ENCODE results near the gene RNF208. TPM values are rescaled to one million over a fixed set of nuclear protein-coding genes. Genes with fewer than 3 reads are reported as not detected.

The RNF208 gene
- total and polyA plus RNA-seq, 9 of the 15 experiments (the other 6 are each of a cell fraction or from before 2014, with no cell fraction given) = 0.15 to 6.9 (median 0.50) TPM; not detected in 2

DNA sequence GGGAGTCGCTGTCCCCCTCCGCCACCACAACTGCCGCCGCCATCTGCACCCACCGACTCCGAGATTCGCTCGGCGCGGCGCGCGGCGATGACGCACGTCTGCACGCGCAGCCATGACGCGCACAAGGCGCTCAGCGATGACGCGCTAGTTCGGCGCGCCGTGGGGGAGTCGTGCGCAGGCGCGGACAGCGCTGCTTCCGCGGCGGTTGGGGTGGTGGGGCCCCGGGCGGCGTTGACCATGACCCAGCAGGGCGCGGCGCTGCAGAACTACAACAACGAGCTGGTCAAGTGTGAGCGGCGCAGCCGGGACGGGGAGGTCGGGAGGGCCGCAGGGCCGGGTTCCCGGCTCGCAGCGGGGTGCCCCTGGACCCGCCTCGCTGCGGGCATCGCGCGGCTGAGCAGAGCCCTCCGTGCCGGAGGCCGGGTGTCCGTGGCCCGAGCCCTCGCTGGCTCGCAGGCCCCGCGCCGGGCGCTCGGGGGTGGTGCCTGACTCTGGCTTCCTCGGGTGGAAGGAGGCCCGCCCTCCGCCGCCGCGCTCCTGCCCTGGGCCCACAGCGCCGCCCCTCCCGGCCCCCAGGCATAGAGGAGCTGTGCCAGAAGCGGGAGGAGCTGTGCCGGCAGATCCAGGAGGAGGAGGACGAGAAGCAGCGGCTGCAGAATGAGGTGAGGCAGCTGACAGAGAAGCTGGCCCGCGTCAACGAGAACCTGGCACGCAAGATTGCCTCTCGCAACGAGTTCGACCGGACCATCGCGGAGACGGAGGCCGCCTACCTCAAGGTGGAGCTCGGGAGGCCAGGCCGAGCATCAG, 33.3 kb downstream of the RNF208 start, which contains the start of the genes ANAPC2 and SSNA1 (continued):
- TF ChIP-seq, protein P1, sequence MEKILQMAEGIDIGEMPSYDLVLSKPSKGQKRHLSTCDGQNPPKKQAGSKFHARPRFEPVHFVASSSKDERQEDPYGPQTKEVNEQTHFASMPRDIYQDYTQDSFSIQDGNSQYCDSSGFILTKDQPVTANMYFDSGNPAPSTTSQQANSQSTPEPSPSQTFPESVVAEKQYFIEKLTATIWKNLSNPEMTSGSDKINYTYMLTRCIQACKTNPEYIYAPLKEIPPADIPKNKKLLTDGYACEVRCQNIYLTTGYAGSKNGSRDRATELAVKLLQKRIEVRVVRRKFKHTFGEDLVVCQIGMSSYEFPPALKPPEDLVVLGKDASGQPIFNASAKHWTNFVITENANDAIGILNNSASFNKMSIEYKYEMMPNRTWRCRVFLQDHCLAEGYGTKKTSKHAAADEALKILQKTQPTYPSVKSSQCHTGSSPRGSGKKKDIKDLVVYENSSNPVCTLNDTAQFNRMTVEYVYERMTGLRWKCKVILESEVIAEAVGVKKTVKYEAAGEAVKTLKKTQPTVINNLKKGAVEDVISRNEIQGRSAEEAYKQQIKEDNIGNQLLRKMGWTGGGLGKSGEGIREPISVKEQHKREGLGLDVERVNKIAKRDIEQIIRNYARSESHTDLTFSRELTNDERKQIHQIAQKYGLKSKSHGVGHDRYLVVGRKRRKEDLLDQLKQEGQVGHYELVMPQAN (IDR thresholded peaks at IDR 0.05; ENCODE audit: borderline replicate concordance) = peak; percentile 86
- no peak for TF ChIP-seq ARHGAP35 (IDR thresholded peaks at IDR 0.05; ENCODE audit: partially characterized antibody)
- TF ChIP-seq, protein P2, sequence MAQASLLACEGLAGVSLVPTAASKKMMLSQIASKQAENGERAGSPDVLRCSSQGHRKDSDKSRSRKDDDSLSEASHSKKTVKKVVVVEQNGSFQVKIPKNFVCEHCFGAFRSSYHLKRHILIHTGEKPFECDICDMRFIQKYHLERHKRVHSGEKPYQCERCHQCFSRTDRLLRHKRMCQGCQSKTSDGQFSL (CRISPR knock-in tag; IDR thresholded peaks at IDR 0.05) = peak; percentile 100
- TF ChIP-seq, protein P2 (tag; IDR thresholded peaks at IDR 0.05) = peak in 1 of 2 experiments; percentile 94; a peak in 2 of 4 replicates
- TF ChIP-seq, protein P3, sequence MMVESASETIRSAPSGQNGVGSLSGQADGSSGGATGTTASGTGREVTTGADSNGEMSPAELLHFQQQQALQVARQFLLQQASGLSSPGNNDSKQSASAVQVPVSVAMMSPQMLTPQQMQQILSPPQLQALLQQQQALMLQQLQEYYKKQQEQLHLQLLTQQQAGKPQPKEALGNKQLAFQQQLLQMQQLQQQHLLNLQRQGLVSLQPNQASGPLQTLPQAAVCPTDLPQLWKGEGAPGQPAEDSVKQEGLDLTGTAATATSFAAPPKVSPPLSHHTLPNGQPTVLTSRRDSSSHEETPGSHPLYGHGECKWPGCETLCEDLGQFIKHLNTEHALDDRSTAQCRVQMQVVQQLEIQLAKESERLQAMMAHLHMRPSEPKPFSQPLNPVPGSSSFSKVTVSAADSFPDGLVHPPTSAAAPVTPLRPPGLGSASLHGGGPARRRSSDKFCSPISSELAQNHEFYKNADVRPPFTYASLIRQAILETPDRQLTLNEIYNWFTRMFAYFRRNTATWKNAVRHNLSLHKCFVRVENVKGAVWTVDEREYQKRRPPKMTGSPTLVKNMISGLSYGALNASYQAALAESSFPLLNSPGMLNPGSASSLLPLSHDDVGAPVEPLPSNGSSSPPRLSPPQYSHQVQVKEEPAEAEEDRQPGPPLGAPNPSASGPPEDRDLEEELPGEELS (CRISPR knock-in tag; IDR thresholded peaks at IDR 0.05; ENCODE audit: borderline replicate concordance) = no peak
- peak; percentile 74 for TF ChIP-seq HNRNPLL (IDR thresholded peaks at IDR 0.05; ENCODE audit: low read depth, low read length, poor library complexity, severe bottlenecking)
- TF ChIP-seq IFI16 (CRISPR knock-in tag; IDR thresholded peaks at IDR 0.05) = no peak
- peak; percentile 89 for TF ChIP-seq GABPB1 (CRISPR knock-in tag; IDR thresholded peaks at IDR 0.05)
- peak; percentile 61 for TF ChIP-seq NFIC (IDR thresholded peaks at IDR 0.05)
- TF ChIP-seq NFE2 (IDR thresholded peaks at IDR 0.05; ENCODE audit: low read depth) = peak; percentile 69
- no peak for TF ChIP-seq NFATC3 (IDR thresholded peaks at IDR 0.05)
- TF ChIP-seq TEAD2 (tag; IDR thresholded peaks at IDR 0.05) = no peak
- TF ChIP-seq, protein P4, sequence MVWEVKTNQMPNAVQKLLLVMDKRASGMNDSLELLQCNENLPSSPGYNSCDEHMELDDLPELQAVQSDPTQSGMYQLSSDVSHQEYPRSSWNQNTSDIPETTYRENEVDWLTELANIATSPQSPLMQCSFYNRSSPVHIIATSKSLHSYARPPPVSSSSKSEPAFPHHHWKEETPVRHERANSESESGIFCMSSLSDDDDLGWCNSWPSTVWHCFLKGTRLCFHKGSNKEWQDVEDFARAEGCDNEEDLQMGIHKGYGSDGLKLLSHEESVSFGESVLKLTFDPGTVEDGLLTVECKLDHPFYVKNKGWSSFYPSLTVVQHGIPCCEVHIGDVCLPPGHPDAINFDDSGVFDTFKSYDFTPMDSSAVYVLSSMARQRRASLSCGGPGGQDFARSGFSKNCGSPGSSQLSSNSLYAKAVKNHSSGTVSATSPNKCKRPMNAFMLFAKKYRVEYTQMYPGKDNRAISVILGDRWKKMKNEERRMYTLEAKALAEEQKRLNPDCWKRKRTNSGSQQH (CRISPR knock-in tag; IDR thresholded peaks at IDR 0.05) = no peak; the same call in 1 of the 2 replicates
- TF ChIP-seq, protein P5, sequence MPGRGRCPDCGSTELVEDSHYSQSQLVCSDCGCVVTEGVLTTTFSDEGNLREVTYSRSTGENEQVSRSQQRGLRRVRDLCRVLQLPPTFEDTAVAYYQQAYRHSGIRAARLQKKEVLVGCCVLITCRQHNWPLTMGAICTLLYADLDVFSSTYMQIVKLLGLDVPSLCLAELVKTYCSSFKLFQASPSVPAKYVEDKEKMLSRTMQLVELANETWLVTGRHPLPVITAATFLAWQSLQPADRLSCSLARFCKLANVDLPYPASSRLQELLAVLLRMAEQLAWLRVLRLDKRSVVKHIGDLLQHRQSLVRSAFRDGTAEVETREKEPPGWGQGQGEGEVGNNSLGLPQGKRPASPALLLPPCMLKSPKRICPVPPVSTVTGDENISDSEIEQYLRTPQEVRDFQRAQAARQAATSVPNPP (IDR thresholded peaks at IDR 0.05; ENCODE audit: borderline replicate concordance, insufficient read depth, insufficient read length) = no peak
- 0 out of 2 replicates have a peak, but pooled peaks have one; percentile 42 for TF ChIP-seq PML (IDR thresholded peaks at IDR 0.05; ENCODE audit: low read length)
- no peak for TF ChIP-seq NR4A1 (CRISPR knock-in tag; IDR thresholded peaks at IDR 0.05)
- peak; percentile 72; the same call in 1 of the 2 replicates for TF ChIP-seq NR4A1 (tag; IDR thresholded peaks at IDR 0.05)
- TF ChIP-seq PHF8 (IDR thresholded peaks at IDR 0.05; ENCODE audit: borderline replicate concordance, low read length) = peak; percentile 91; the same call in 1 of the 2 replicates
- no peak for TF ChIP-seq ZNF436 (CRISPR knock-in tag; IDR thresholded peaks at IDR 0.05)
- TF ChIP-seq ZNF212 (CRISPR knock-in tag; IDR thresholded peaks at IDR 0.05) = no peak
- no peak for TF ChIP-seq ZNF282 (CRISPR knock-in tag; IDR thresholded peaks at IDR 0.05)

Data from K562 (cell line).